Measurements from ENCODE around the gene NEK4.

Gene NEK4

DNA sequence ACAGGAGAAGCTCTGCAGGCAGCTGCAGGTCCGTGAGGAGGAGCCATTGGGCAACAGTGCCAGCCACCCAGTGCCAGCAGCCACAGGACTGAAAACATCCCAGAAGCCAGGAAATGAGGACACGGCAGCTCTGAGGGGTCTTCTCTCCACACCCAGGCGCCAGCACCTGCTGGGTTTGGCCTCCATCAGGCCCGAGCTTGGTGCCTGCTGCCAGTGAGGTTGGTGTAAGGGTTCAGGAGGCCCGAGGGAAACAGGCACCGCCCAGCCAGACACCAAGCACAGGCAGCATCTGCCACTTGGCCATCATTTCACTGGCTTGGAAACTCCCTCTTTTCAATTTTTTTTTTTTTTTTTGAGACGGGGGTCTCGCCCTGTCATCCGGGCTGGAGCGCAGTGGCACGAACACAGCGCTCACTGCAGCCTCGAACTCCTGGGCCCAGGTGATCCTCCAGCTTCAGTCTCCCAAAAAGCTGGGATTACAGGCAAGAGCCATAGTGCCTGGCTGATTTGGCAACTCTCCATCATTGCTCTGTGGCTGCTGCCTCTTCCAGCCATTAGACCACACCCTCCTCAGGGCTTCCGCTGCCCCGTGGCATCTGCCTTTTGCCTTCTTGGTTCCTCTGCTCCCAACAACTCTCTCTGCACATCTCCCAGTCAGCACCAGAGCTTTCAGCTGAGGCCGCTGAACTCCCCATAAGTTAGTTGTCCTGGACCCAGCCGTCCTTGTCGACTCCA, 22.4 kb upstream of the NEK4 start:
- no peak for DNase-seq

DNA sequence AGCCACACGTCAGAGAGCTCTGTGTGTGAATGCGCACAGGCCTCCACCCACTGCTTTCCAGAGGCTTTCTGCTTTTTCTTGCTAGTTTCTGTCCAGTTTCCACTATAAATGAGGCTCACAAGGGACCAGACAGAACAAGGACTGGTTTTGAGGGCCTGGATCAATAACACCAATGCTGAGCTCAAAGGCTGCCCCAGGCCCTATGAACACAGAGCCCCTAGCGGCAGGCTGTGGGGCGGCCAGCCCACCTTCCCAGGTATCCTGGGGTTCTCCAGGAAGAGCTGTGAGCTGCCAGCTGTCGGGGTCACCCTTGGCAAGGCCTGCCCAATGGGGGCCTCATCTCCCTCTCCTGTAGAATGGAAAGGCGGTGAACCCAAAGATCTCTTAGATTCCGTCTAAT, 21.7 kb upstream of the NEK4 start:
- DNase-seq: peak; percentile 79

DNA sequence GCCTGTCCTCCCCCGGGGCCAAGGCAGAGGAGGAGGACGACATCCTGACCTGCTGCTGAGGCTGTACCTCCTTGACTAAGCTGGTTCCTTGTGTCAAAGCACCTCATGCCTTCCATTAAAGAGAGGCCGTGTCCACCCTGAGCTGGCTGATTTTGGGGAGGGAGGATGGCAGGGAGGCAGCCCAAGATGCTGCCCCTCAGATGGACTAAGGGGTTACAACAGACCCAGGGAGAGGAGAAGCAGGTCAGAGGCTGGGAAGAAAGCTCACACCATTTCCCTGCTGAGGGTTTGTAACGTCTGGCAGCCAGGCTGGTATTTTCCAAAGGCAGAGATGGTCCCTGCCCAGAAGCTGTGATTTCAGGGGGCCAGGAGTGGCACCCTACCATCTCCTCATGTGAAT, 21.2 kb upstream of the NEK4 start:
- no peak for DNase-seq

DNA sequence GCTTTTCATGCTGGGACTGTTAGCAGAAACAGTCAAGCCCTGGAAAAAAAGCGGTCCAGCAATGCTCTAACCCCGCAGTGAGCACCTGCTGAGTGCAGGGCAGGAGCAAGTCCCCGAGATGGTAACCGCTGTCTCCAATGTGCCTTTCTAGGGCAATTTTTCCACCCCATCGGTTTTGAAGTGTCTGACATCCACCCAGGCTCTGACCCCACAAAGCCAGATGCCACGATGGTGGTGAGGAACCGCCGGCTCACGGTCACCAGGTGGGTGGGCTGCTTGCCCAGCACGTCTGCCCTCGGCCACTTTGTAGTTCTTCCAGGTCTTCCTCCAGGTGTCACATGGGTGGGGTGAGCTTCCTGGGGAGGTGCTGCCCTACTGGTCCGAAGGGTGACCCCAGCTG, 20.6 kb upstream of the NEK4 start:
- no peak for DNase-seq

DNA sequence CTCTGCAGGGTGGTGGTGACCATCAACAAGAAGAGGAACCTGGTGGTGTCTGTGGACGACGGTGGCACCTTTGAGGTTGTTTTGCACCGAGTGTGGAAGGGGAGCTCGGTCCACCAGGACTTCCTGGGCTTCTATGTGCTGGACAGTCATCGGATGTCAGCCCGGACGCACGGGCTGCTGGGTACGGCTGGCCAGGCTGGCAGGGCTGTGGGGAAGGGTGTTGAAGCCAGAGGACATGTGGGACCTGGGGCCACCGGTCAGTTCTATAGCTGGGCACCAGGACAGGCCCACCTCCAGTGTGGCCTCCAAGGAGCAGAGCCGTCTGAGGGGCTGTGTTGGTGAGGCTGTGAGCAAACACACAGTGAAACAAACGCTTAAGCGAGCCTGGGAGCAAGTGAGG, 20.0 kb upstream of the NEK4 start:
- no peak for DNase-seq

DNA sequence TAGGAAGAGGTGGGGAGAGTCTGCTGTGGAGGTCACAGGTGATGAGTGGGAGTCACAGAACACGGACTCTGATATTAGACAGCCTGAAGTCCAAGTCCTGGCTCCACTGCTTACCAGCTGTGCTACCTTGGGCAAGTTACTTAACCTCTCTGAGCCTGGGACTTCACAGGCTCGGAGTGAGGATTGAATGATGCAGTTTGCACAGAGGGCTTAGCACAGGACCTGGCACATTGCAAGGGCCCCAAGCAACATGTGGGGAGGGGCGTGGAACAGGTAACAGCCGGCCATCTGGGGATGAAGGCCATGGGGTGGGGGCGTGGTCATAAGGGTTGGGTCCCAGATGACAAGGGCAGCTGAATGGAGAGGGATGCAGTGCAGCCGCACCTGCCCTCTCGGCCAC, 19.6 kb upstream of the NEK4 start:
- DNase-seq: no peak

DNA sequence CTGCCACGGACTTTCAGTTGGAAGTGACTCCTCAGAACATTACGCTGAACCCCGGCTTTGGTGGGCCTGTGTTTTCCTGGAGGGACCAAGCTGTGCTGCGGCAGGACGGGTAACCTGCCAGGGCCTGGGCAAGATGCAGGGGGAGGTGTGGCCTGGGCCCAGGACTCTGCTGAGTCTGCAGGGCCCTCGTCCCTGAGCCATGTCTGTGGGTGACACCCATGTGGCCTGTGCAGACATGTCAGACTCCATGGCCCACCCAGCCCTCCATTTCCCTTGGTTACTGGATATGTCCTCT, 19.0 kb upstream of the NEK4 start:
- no peak for DNase-seq

DNA sequence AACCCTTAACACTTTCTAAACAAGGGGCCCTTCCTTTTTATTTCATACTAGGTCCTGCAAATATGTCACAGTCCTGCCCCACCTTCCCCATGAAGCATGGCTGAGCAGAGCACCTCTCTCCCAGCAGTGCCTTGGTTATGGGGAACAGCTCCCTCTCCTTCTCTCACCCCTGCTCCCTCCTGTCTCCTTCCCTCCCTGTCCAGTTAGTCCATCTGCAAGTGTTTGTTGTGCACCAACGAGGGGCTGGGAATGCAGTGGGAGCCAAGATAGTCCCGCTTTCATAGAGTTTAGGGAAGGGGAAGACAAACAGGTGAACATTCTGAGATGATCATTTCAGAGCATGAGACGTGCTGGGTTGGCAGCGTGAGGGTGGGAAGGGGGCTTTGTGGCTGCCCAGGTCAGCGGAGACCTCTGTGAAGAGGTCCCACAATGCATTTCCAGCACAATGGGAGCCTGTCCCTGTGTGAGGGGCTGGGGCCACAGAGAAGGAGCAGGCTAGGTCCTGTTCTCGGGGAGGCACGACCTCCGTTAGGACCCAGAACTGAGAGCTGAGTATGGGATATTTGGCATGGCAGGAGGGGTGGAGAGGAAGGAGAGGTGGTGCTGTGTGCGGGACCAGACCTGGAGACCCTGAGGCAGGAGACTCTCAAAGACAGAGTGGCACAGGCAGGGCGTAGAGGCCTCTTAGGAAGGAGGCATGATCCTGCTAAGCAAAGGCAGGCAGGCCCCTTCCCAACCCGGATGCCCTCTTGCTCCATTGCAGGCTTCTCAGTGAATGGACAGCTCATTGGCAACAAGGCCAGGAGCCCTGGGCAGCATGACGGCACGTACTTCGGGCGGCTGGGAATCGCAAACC, 18.4 kb upstream of the NEK4 start:
- no peak for DNase-seq

DNA sequence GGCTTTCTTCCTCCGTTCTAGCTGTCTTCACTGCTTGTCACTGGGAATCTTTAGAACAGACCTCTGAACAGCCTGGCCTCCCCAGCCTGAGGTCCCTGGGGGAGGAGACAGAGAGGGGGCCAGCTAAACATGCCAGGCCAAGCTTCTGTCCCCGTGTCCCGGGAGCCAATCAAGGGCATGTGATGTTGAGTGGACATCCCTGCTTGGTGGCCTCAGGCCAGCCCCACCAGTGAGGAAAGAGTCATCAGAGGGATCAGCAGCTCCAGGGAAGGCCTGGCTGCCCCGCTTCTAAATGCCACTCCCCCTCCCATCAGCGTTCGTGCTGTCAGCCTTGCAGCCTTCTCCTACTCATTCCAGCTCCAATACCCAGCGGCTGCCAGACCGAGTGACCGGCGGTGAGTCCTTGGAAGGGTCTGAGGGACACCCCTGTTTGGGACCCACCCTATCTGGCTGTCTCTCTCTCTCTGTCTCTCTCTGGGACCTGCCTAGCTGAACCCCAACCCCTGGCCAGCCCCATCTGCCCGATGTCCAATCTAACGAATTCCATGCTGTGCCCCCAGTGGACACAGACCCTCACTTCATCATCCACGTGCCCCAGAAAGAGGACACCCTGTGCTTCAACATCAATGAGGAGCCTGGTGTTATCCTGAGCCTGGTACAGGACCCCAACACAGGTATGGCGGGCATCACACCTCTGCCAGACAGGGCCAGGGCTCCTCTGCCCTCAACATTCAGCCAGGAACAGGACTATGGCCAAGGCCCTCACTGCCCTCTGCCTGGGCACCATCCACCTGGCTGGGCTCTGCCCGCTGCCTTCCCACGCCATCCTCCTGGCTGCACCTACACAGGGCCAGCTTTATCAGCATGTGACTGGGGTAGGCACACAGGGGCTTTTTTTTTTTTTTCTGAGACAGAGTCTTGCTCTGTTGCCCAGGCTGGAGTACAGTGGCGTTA, 17.2 kb upstream of the NEK4 start:
- DNase-seq: no peak

DNA sequence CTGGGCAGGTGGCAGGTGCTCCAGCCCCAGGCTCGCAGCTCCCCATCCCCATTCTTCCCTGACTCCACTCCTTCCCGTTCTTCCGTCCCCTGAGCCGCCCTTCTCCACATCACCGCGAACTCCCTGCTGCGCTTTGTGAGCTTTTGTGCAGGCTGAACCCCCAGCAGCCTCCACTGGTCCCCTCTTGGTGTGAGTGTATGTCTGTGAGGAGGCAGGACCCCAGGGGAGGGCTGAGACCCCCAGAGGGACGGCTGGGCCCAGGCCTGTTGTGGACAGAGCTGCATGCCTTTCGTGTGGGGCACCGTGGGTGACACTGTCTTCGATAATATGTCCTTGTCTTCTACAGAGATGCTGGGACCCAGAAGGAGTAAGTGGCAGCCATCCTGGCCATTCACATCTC, 16.5 kb upstream of the NEK4 start:
- no peak for DNase-seq

DNA sequence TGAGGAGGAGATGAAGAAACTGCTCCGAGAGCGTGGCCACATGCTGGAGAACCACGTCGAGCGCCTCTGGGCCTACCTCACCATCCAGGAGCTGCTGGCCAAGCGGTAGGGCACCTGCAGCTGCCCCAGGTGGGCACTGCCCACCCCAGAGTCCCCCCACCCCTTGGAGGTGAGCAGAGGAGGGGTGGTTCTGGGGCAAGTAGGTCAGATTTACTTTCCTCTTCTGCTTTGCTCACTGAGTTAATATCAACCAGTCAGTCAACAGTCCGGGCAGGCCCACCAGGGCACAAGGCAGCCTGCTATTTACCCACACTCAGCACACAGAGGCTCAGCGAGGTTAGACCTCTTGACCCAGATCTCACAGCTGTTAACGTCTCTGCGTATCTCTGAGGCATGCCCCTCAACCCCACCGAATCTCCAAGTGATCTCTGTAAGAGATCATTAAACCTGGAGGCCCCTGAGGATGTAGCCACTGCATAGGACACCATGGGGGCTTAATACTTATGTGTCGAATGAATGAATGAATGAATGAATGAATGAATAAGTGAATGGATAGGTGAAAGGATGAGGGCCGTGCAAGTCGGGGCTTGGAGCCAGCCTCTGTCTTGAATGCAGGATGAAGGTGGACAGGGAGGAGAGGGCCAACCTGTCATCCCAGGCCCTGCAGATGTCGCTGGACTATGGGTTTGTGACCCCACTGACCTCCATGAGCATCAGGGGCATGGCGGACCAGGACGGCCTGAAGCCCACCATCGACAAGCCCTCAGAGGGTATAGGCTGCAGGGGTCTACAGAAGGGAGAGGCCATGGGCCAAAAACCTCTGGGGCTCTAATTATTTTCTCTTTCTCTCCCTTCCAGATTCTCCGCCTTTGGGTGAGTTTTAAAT, 15.8 kb upstream of the NEK4 start:
- no peak for DNase-seq

DNA sequence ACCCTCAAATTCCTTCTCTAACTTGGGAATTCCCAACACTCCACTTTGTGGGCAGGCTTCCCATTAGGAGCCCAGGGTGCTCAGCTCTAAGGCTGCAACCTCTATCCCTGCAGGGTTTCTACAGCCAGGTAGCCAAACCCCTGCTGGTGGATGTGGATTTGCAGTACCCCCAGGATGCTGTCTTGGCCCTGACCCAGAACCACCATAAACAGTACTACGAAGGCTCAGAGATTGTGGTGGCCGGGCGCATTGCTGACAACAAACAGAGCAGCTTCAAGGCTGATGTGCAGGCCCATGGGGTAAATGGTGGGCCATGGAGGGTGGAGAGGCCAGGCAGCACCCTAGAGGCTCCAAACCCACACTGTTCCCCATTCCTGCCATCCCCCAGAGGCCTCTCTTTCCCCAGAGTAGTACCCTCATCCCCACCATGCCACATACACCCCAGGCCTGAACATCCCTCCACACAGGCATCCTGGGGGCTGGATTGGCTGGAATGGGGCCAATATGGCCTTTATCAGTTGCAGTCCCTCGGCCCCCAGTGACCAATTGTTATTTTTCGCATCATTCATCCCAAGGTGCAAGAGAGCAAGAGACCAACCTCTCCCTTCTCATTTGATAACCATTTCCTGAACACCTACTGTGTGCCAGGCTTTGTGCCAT, 14.3 kb upstream of the NEK4 start:
- no peak for DNase-seq

DNA sequence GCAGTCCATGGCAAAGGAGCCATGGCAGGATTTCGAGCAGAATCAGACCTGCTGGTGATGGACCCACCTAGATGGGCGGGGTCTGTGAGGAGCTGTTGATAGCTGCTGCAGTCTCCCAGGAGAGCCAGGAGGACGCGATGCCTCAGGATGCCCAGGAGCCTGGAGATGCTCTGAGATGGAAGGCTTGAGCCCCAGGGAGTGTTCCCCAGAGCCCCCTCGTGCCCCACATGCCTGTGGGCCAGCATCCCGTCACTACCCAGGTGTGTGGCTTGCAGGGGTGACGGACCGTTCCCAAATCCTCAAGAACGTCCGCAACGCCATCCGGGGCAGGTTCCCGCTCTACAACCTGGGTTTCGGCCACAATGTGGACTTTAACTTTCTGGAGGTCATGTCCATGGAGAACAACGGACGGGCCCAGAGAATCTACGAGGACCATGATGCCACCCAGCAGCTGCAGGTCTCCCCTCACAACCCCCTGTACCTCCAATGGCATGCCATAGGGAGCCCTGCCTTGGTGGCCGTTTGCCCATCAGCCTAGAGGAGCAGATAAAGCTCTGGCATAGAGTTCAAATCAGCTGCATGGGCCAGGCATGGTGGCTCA, 13.4 kb upstream of the NEK4 start:
- DNase-seq: no peak

DNA sequence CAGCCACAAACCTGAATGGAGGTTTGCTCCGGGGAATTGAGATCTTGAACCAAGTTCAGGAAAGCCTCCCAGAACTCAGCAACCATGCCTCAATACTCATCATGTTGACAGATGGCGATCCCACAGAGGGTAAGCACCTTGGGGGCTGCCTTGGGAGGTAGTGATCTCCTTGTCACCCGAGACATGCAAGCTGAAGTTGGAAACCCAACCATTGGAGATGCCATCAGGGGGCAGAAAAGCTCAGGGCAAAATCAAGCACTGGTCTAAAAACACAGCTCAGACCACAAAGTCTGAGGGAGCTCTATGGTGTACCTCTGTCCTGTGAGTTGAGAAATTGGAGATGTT, 12.4 kb upstream of the NEK4 start:
- no peak for DNase-seq

DNA sequence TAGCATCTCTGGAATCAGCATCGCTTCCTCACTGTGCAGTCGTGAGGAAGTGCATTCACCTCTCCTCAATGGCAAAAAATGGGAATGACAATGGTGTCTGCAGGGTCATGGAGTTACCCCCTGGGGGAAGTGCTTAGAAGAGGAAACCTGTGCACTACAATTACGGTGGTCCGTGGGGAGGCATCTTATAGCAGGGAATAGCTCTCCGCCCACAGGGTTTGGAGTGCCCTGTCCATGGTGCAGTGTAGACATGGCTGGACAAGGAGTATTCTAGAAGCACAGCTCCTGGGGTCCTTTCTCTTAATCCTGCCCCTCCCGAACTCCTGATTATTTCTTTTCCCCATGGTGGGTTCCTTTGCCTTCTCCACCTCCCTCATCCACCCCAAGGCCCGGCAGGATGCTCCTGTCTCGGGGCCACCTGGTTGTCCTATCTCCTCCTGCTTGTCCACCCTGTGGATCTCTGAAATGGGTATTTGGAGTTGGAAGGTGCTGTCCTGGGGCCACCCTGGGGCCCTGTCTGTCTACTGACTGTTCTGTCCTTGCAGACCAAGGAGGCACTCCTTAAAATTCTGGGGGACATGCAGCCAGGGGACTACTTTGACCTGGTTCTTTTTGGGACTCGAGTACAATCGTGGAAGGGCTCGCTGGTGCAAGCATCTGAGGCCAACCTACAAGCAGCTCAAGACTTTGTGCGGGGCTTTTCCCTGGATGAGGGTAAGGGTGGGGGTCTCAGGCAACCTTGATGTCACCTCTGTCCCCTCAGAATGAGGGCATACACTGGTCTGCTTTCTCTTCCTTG, 11.9 kb upstream of the NEK4 start:
- no peak for DNase-seq

DNA sequence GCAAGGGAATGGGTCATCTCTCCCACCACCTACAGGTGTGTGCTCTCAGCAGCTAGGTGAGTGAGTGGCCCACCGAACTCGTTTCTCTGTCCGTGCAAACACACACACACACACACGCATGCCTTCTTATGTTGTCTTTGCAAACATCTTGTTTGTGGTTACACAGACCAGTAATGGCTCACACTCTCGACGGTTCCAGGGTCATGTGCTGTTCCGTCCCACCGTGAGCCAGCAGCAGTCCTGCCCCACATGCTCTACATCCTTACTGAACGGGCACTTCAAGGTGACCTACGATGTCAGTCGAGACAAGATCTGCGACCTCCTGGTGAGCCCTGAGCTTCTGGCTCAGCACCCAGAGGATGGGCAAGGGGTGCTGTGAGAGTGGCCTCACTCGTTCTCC, 11.0 kb upstream of the NEK4 start:
- DNase-seq: no peak

DNA sequence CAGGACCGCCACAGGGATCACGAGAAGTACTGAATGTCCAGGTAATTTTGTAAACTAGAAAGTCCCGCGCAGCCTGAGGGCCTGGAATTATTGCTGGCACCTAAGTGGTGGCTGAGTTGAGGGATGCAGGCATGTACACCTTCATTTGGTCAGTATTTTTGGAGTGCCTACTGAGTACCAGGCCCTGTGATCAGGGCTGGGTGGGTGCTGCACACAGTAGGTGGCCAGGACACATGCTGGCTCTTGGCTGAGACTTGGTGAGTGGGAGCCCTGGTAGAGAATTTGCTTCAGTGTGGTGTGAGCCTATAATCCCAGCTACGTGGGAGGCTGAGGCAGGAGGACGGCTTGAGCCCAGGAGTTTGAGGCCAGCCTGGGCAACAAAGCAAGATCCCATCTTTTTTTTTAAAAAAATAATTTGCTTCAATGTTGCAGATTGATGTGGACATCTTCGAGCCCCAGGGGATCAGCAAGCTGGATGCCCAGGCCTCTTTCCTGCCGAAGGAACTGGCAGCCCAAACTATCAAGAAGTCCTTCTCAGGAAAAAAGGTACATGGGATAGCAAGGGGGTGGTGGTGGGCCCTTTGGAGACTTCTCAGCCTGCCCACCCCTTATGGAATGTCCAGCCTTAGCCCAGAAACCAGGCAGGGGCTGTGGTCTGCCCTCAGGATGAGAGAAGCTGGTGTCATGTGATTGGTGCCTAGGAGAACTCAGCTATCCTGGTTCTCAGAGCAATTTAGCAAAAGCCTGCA, 9.3 kb upstream of the NEK4 start:
- no peak for DNase-seq

DNA sequence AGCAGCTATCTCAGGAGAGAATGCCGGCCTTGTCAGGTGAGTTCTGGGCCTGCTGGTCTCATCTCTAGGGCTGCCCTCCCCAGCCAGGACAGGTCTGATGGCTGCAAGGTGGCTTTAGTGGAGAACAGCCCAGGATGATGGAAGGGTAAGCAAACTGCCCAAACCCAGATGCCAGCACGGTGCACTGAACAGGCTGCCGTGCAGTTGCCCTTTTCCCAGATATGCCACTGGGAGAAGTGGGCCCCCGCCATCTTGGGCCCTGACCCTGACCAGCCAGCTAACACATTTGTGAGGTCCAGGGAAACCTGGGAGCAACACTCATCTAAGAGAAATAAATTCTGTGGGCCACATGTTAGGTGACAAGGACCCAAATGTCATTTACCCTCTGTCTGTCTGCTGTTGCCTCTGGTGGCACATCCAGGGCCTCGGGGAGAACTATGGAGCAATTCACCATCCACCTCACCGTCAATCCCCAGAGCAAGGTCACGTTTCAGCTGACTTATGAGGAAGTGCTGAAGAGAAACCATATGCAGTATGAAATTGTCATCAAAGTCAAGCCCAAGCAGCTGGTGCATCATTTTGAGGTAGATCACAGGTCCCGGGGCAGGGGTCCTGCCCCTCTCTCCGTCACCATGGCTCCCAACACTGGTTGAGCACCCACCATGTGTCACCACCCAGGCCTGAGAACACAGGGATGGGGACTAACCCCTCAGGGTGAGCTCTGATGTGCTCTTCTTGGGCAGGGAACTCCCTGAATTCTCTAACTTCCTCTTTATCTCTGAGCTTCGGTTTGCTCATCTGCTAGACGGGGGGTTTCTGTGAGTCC, 8.5 kb upstream of the NEK4 start:
- no peak for DNase-seq

Measured in 8988T (cell line).